Activated CD4-positive, CD25-positive, alpha-beta regulatory T cell treated with anti-CD3 and anti-CD28 coated beads, Interleukin-2, amount 50 U/mL, for 16 hours (primary cell): ENCODE results near the gene RPS13.
"Not testable (repeated sequence)": the region's sequence is repeated elsewhere in the genome, so short reads cannot be mapped to it uniquely, and the experiment has no call there.

Source experiments
- DNase-seq: peaks from one replicate; pipeline ENCODE4 v3.0.0-alpha.2; 2020; ENCODE audit warnings: low read depth, low spot score

The RPS13 gene

DNA sequence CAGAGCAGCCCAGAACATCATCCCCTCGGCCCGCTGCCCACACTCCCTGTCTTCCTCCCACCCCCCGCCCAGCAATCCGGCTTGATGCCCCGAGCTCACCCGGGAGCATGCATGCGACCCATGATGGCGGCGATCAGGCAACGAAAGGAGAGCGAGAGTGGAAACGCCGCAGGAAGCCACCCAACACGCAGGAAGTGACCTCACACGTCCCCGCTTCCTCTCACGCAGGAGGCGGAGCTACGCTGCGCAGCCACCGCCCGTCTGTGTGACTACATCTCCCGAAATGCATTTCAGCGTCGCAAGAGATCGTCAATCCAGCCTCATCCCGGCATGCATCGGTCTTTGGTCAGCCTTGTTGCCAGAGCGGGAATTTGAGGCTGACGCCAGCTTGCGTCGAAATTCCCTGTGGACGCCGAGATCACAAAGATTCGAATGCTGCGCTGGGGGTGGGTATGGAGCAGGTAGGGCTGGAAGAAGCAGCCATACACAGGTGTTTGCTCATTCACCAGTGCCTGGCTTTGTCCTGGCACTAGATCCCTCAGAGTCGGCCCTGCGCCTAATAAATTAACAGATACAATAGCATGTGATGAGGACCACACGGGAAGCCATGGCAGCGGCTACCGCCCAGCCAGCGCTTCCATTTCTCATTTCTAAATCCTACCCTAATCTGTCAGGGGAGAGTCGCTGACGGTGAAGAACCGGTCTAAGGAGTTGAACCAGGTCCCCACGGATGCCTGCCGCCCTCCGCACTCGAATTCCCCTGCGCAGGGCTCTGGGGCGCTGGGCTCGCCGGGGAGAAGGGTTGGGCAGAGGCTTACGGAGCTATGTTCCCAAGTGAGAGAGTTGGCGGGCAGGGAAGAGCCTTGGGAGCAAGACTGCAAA, at the start of gene RPS13:
Gene RPS13 (minus strand): TSS at position 148 of the 882 bp plus-strand sequence. CDS start 26 bp downstream, at position 122.
- peak; percentile 93 for DNase-seq

GRCh38 chr11:17121981-17122380, 44.5 kb upstream of the RPS13 start:
- no peak for DNase-seq

DNA sequence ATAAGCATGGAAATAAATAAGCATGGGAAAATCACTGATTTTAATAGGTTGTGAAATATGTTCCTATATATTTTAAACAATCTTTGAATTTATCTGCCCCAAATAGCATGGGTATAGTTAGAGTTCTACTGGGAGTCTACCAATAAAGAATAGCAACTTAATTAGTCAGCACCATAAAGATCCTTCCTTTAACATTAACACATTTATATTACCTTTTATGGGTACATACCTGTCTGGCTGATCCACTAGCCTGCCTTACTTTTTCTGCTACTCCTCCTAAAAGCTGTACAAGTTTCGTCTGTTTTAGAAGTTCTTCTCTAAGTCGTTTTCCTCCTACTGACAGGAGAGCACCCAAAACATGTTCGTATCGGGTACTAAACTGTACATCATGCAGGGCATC, 39.8 kb upstream of the RPS13 start:
- DNase-seq: no peak

GRCh38 chr11:17116117-17116516, 38.6 kb upstream of the RPS13 start:
- no peak for DNase-seq

- DNase-seq: not testable (repeated sequence)
Measured at GRCh38 chr11:17107745-17108144, 30.3 kb upstream of the RPS13 start.

DNA sequence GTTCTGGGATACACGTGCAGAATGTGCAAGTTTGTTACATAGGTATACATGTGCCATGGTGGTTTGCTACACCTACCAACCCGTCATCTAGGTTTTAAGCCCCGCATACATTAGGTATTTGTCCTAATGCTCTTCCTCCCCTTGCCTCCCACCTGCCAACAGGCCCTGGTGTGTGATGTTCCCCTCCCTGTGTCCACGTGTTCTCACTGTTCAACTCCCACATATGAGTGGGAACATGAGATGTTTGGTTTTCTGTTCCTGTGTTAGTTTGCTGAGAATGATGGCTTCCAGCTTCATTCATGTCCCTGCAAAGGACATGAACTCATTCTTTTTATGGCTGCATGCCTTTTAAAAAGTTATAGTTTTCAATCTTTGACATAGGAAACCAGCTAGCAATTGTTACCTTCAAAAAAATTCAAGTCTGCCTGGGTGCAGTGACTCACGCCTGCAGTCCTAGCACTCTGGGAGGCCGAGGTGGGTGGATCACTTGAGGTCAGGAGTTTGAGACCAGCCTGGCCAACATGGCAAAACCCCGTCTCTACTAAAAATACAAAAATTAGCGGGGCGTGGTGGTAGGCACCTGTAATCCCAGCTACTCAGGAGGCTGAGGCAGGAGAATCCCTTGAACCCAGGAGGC, 28.1 kb upstream of the RPS13 start:
- DNase-seq: not testable (repeated sequence)

DNA sequence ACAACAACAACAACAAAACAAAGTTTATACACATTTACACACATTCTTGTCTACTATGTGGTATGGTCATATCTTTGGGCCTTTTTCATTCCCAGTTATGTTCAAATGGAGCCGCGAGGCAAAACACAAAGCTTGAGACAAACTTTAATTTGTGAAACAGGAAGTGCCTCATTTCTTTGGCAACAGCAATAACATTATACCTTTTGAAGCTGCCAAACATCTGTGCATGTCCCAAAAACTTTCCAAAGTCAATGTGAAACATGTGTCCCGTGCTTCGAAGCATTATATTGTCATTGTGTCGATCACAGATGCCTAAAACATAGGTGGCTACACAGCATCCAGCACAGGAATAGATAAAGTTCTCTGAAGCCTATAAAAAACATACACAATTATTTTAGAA, 25.0 kb upstream of the RPS13 start:
- no peak for DNase-seq

DNA sequence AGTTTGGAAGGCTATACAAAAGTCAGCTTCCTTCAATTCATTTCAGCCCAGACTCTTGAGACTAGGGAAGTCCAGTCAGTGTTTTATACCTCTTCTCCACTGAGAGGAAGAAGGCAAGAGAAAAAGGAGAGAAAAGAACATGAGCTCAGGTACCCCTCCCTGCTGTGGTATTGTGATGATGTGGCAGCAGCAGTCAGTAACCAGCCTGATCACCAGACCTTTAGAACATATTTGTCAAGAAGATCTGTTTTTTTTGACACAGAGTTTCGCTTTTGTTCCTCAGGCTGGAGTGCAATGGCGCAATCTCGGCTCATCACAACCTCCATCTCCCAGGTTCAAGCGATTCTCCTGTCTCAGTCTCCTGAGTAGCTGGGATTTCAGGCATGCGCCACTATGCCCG, 21.2 kb upstream of the RPS13 start:
- DNase-seq: no peak

GRCh38 chr11:17098038-17098437, 20.6 kb upstream of the RPS13 start:
- DNase-seq: no peak

- not testable (repeated sequence) for DNase-seq
Measured at GRCh38 chr11:17085976-17086375, 8.5 kb upstream of the RPS13 start.

GRCh38 chr11:17077240-17077519, 287 bp downstream of the RPS13 start:
- peak; percentile 10 for DNase-seq

DNA sequence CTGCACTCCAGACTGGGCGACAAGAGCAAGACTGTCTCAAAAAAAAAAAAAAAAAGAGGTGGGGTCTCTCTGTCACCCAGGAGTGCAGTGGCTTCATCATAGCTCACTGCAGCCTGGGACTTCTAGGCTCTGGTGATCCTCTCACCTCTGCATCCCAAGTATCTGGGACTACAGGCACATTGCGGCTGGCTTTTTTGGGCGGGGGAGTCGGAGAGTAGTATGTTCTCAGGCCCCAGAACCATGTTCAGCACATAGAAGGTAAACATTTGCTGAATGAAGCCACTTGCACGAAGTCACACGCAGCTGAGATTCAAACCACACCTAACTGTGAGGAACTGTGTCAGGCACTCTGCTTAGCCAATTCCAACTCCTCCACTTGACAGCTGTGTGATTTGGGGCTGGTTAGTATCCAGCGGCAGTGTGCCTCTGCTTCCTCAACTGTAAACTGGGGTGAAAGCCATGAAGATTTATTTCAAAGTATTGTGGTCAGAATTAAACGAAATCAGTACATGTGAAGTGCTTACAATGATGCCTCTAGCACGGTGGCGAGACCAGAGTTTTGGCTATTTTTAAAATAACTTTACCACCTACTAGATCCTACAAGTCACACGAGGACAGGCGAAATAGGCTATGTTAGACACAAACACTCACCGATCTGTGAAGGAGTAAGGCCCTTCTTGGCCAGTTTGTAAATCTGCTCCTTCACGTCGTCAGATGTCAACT, 789 bp downstream of the RPS13 start:
- no peak for DNase-seq

DNA sequence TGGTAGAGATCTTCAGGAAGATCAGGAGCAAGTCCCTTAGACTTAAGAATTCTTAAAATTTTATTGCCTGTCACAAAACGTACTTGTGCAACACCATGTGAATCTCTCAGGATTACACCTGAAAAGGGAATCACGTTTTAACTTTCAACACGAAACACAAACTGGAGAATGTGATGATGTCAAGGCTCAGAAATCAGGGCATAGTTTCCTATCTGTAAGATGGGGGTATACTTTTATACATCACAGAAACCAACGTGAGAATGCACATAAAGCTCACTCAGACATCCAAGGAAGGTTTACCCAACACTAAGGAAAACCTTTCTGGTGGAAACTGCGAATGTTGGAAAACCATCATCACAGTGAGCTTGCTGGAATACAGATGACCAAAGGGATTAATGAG, 2.0 kb downstream of the RPS13 start:
- DNase-seq: no peak

- DNase-seq: no peak
Measured at GRCh38 chr11:17073370-17074027, 4.0 kb downstream of the RPS13 start.

GRCh38 chr11:17067417-17067816, 10.1 kb downstream of the RPS13 start:
- no peak for DNase-seq

DNA sequence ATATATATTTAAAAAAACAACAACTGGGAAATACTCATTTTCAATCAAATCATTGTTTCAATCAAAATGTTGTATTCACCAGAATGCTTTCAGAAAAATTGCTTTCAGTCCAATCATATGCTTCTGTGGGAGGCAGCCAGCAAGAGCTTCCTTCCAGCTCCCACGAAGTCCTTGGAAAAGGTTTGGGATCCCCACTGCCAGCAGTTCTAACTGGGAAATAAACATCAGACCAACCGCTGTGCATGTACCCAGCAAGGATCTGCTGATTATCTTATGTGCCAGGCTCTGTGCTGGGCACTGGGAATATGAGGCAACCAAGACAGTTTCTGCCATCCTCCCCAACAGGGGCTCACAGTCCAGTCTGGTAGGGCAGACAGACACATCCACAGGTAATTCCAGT, 10.8 kb downstream of the RPS13 start:
- no peak for DNase-seq

DNA sequence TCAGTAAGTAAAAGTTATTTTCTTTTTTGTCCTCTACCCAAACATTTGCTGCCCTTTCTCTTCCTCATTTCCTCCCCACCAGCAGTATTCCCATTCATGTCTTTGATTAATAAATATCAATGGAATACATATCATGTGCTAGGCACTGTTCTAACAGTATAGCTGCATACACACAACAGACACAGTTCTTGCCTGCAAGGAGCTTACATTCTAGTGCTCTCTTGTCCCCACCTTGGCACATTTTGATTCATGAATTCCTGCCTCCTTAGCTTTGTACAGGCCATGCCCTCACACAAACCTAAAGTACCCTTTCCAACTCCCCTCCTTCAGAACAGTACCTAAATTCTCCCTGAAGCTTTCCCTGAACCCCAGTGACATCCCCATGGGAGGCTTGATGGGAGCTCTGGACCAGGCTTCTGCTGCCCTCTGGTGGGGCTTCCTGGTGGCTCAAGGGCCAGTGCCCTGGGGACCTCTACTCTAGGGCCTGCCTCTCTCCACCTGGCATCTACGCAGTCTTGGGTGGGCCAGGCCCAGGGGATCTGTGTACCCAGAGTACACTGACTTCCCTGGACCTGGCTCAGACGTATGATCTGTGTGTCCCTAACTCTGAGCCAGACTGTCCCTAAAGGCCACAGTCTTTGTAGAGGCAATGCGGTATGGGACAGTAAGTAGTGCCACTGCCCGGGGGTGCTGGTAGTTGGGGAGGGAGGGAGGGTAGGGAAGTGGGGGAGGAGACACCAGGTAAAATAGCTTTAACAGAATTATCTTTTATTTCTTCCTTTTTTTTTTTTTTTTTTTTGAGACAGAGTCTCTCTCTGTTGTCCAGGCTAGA, 14.1 kb downstream of the RPS13 start:
- DNase-seq: no peak

- not testable (repeated sequence) for DNase-seq
Measured at GRCh38 chr11:17051146-17051545, 26.3 kb downstream of the RPS13 start.

GRCh38 chr11:17048491-17048890, 29.0 kb downstream of the RPS13 start:
- not testable (repeated sequence) for DNase-seq

DNA sequence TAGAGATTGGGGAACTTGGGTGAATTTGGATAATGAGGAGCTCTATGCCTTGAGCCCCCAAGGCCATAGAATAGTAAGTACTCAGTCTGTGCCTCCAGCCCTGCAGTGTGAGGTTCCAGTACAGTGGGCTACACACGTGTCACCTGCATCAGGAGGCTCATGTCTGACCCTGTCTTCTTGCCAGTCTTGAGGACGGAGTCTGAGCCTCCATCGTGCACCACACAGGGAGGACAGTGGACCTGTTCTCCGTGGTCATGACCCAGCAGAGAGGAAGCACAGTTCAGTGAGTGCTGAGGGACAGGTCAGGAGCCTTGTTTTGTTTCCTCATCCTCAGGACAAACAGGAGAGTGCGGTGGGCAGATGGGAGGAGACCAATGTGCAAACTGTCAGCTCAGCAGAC, 30.8 kb downstream of the RPS13 start:
- DNase-seq: no peak
